Neuronal stem cell (in vitro differentiated cells): ENCODE results near the gene OPRL1.

ENCODE experiments used
- DNase-seq: peaks from one replicate; pipeline ENCODE4 v3.0.0-alpha.2; 2013; ENCODE audit warnings: low spot score
- H2AFZ ChIP-seq: one replicate; pipeline ENCODE4 v1.6.1; 2013; ENCODE audit warnings: mild to moderate bottlenecking, low read length, inconsistent platforms
- H2AK5ac ChIP-seq: 2 replicates; pipeline ENCODE4 v1.6.1; 2013; ENCODE audit warnings: low read depth, mild to moderate bottlenecking, inconsistent platforms, low read length, moderate library complexity, mixed read lengths
- H2BK120ac ChIP-seq: 2 replicates; pipeline ENCODE4 v1.6.1; 2013; ENCODE audit warnings: low read depth, mild to moderate bottlenecking, inconsistent platforms, low read length, moderate library complexity, mixed read lengths
- H2BK12ac ChIP-seq: one replicate; pipeline ENCODE4 v1.6.1; 2013; ENCODE audit warnings: low read length, inconsistent platforms
- H2BK15ac ChIP-seq: 2 replicates; pipeline ENCODE4 v1.6.1; 2013; ENCODE audit warnings: mild to moderate bottlenecking, low read length, inconsistent platforms, mixed read lengths
- H2BK5ac ChIP-seq: one replicate; pipeline ENCODE4 v1.6.1; 2013; ENCODE audit warnings: inconsistent platforms, mild to moderate bottlenecking, low read length, moderate library complexity
- H3K14ac ChIP-seq: one replicate; pipeline ENCODE4 v1.6.1; 2013; ENCODE audit warnings: low read length, inconsistent platforms
- H3K18ac ChIP-seq: 2 replicates; pipeline ENCODE4 v1.6.1; 2013; ENCODE audit warnings: low read length, inconsistent platforms
- H3K23ac ChIP-seq: 2 replicates; pipeline ENCODE4 v1.6.1; 2013; ENCODE audit warnings: low read depth, mild to moderate bottlenecking, mixed read lengths, low read length, inconsistent platforms; ENCODE audit not compliant: poor library complexity
- H3K27ac ChIP-seq: replicated peaks from 3 replicates; pipeline ENCODE4 v1.5.1; 2013; ENCODE audit warnings: low read length, inconsistent platforms
- H3K27me3 ChIP-seq, 3 experiments: 2 replicates each; pipeline ENCODE4 v1.6.1; 2013; ENCODE audit warnings: low read length in 3 of 3, mild to moderate bottlenecking in 2 of 3, inconsistent platforms in 1 of 3, low read depth in 1 of 3, mixed read lengths in 1 of 3, moderate library complexity in 1 of 3; ENCODE audit not compliant: control insufficient read depth in 3 of 3, insufficient read depth in 3 of 3
- H3K36me3 ChIP-seq, 2 donors: replicated peaks in 1 of 2; 2 replicates each; pipeline ENCODE4 v1.6.1; 2013; ENCODE audit warnings: low read length in 2 of 2; ENCODE audit not compliant: control insufficient read depth in 2 of 2, insufficient read depth in 2 of 2
- H3K4ac ChIP-seq: 2 replicates; pipeline ENCODE4 v1.6.1; 2013; ENCODE audit warnings: inconsistent platforms, mild to moderate bottlenecking, low read length, moderate library complexity
- H3K4me1 ChIP-seq, 2 donors: 1 replicate in 1 of 2; 2 replicates in 1 of 2; pipeline ENCODE4 v1.6.1; 2013; ENCODE audit warnings: low read length in 2 of 2, low read depth in 1 of 2; ENCODE audit not compliant: control insufficient read depth in 2 of 2, insufficient read depth in 1 of 2
- H3K4me2 ChIP-seq: one replicate; pipeline ENCODE4 v1.6.1; 2013; ENCODE audit warnings: mild to moderate bottlenecking, low read length, inconsistent platforms; ENCODE audit not compliant: insufficient read depth, poor library complexity, severe bottlenecking
- H3K4me3 ChIP-seq, 2 donors: 2 replicates each; pipeline ENCODE4 v1.5.1; 2013; ENCODE audit warnings: low read length in 2 of 2, mild to moderate bottlenecking in 2 of 2, inconsistent platforms in 1 of 2, moderate library complexity in 1 of 2
- H3K79me1 ChIP-seq: one replicate; pipeline ENCODE4 v1.6.1; 2013; ENCODE audit warnings: low read depth, mild to moderate bottlenecking, inconsistent platforms, low read length, moderate library complexity
- H3K9ac ChIP-seq: one replicate; pipeline ENCODE4 v1.6.1; 2013; ENCODE audit warnings: mild to moderate bottlenecking, low read depth, low read length, inconsistent platforms; ENCODE audit not compliant: poor library complexity
- H3K9me3 ChIP-seq, 2 donors: replicated peaks in 1 of 2; 2 replicates each; pipeline versions ENCODE3 to v1.6.1; 2013; ENCODE audit warnings: low read length in 2 of 2, mild to moderate bottlenecking in 2 of 2, inconsistent platforms in 1 of 2, low read depth in 1 of 2, mixed read lengths in 1 of 2, moderate library complexity in 1 of 2; ENCODE audit not compliant: control insufficient read depth in 2 of 2, insufficient read depth in 1 of 2
- H4K8ac ChIP-seq: one replicate; pipeline ENCODE4 v1.6.1; 2013; ENCODE audit warnings: low read depth, mild to moderate bottlenecking, inconsistent platforms, low read length, moderate library complexity
- H4K91ac ChIP-seq: one replicate; pipeline ENCODE4 v1.6.1; 2013; ENCODE audit warnings: low read length, low read depth, mild to moderate bottlenecking, inconsistent platforms; ENCODE audit not compliant: poor library complexity
- WGBS, 2 donors: extraction: QIAGEN DNeasy Blood & Tissue Kit; methylation state at CpG; one replicate each; pipeline ENCODE4 v1.1.7; 2013; ENCODE audit warnings: missing lambda C conversion rate in 2 of 2, mixed read lengths in 1 of 2; ENCODE audit not compliant: insufficient read length in 2 of 2, insufficient replicate concordance in 1 of 2; ENCODE audit errors: extremely low coverage in 2 of 2; 5-methylcytosine and 5-hydroxymethylcytosine counted together

The OPRL1 gene

DNA sequence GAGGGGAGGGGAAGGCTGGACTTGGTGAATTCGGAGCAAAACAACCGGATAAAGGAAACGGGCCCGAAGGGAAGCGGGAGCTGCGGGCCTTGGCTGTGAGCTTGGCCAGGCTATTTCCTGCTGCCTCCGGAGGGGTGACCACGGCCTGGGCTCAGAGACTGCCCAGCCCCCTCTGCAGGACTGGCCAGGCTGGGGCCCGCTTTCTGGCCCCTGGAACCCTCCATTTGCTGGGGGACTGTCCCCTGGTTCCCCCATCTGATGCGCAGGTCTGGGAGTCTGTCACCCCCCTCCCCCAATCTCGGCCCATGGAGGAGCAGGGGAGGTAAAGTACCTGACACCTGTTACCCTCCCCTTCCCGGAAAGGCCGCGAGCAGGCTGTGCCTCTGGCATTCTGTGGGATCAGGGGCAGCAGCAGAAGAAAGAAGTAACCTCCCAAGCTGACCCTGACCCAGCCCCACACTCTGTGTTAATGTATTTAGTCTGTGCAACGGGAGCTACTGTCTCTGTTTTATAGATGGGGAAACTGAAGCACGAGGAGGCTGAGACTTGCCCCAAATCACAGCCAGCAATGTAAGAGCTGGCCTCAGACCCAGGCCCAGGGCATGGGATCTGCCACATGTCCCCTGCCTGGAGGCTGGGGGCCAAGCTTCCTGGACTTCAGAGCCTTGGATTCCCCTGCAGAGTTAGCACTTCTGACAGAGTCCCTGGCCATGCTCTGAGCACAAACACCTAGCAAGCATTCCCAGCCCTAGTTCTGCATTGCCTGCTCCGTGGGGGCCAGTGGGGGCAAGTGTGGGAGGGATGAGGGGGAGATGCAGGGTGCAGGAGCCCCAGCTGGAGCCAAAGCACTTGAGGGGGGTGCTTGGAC, 40.4 kb upstream of the OPRL1 start:
- Histone ChIP-seq H3K4me1 (peaks cover 16 to 29% of the 10 kb centered on the region in 2 donors), H3K18ac (peak overlapping the region; percentile 65), H3K9ac (no peak overlapping the region), H2AK5ac (peak overlapping the region; percentile 94), H3K14ac (no peak overlapping the region), H3K4me2 (peak overlapping the region; percentile 77), H2BK12ac (no peak overlapping the region), H2BK15ac (no peak overlapping the region), H3K27me3 (peaks cover 31 to 72% (median 55%) of the 10 kb centered on the region in 3 experiments), H4K91ac (no peak overlapping the region), H2BK120ac (no peak overlapping the region), H2AFZ (peak overlapping the region; percentile 99), H3K23ac (peak overlapping the region; percentile 16), H2BK5ac (no peak overlapping the region), H3K36me3 (peaks cover 0 to 10% of the 10 kb centered on the region in 2 donors), H3K27ac (no peak overlapping the region), H4K8ac (no peak overlapping the region), H3K9me3 (no peaks in the 10 kb centered on the region), H3K4me3 (peak overlapping the region in 1 of 2 donors; percentile 51), H3K4ac (no peak overlapping the region), H3K79me1 (no peaks in the 10 kb centered on the region)
- no peak for DNase-seq
- WGBS, 2 donors: no CpG with 5 or more reads among the region's 17 CpGs

DNA sequence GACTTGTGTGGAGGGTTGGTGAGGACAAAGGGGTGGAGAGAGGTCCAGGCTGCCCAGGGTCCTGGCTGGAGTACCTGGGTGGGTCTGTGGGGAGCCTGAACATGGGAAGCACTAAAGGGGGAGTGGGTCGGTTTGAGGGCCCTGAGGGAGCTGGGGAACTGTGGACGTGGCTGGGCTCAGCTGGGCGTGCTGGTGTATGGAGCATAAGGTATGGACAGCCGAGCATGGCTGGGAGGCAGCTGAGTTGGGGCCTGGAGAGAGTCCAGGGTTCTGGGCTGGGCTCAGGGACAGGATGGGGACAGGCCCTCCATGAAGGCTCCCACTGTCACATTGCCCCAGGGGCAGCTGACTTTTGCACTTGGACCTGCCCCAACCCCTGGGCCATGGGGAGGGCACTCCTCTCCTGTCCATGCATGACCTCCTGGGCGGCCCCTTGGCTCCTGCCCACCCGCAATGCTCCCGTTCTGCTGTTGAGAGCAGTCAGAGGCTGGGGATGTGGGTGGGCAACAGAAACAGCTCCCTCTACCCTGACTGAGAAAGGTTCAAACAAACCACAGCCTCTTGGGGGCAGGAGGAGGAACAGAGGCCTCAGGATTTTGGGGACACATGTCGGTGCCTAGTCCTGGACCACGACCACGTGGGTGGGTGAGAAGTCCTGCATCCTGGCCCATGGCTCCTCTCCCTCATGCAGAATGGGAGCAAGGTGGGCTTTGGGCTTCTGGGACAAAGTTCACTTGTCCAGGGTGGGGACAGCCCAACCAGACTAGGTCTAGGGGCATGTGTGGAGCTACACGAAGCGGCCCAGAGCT, 39.4 kb upstream of the OPRL1 start:
- no peak for DNase-seq
- H2AK5ac ChIP-seq: peak overlapping the region; percentile 94
- H3K27ac ChIP-seq: no peak overlapping the region
- peaks cover 0 to under 1% of the 10 kb centered on the region in 2 donors for H3K36me3 ChIP-seq
- WGBS, 2 donors: no CpG with 5 or more reads among the region's 12 CpGs
- H3K14ac ChIP-seq: peak overlapping the region; percentile 64
- no peak overlapping the region for H4K8ac ChIP-seq
- H3K23ac ChIP-seq: no peak overlapping the region
- peaks cover 16 to 29% of the 10 kb centered on the region in 2 donors for H3K4me1 ChIP-seq
- H3K18ac ChIP-seq: no peak overlapping the region
- no peaks in the 10 kb centered on the region for H3K79me1 ChIP-seq
- no peak overlapping the region for H3K9ac ChIP-seq
- H2BK15ac ChIP-seq: no peak overlapping the region
- H2BK120ac ChIP-seq: no peak overlapping the region
- H3K27me3 ChIP-seq: peaks cover 31 to 81% (median 64%) of the 10 kb centered on the region in 3 experiments
- no peaks in the 10 kb centered on the region for H3K9me3 ChIP-seq
- no peak overlapping the region for H2AFZ ChIP-seq
- no peak overlapping the region for H3K4ac ChIP-seq
- no peak overlapping the region for H2BK12ac ChIP-seq
- H2BK5ac ChIP-seq: no peak overlapping the region
- H4K91ac ChIP-seq: no peak overlapping the region
- no peak overlapping the region for H3K4me3 ChIP-seq
- H3K4me2 ChIP-seq: no peak overlapping the region

DNA sequence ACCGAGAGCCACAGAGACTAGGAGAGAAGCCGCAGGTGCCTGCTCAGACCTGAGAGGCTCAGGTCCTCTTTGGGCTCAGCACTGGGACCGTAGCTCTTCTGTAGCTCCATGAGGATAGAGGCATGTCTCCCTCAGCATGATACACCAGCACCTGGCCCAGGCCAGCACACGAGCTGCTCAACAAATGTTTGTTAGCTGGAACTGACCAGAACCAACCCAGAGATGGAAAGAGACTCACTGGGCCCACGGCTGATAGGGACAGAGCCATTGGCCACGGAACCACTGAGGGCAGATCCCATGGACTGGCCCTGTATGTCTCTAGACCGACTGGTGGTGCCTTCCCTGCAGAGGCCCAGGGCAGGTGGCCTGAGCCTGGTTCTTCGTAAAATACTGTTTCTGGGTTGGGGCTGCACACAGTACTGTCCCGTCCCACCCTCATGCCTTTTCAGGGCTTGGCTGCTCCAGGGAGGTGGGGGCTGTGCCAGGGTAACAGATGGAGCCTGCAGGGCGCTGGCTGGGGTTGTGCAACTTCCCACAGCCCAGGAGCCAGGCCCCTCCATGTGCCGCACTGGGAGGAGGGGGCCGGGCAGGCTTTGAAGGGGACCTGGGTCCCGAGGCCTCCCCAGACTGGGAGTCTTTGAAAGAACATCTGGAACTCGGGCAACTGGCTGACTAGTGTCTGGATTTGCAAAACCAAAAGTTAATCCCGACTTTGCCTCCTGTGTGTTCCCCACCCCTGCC, 38.7 kb upstream of the OPRL1 start:
- no peak for DNase-seq
- Histone ChIP-seq H4K8ac (no peak overlapping the region), H3K27me3 (peaks cover 32 to 88% (median 72%) of the 10 kb centered on the region in 3 experiments), H3K23ac (no peak overlapping the region), H3K27ac (no peak overlapping the region), H3K4me3 (no peak overlapping the region), H3K4me1 (peaks cover 15 to 25% of the 10 kb centered on the region in 2 donors), H2BK120ac (no peak overlapping the region), H2AFZ (peak overlapping the region; percentile 88), H3K18ac (no peak overlapping the region), H2BK12ac (no peak overlapping the region), H3K9me3 (no peaks in the 10 kb centered on the region), H3K36me3 (no peaks in the 10 kb centered on the region), H3K79me1 (no peaks in the 10 kb centered on the region), H3K9ac (no peak overlapping the region), H3K4ac (no peak overlapping the region), H3K4me2 (no peak overlapping the region), H2BK5ac (no peak overlapping the region), H2AK5ac (no peak overlapping the region), H4K91ac (no peak overlapping the region), H2BK15ac (peak overlapping the region; percentile 0), H3K14ac (no peak overlapping the region)
- no CpG with 5 or more reads among the region's 15 CpGs for WGBS, 2 donors
